AG04450 (cell line): ENCODE data around the gene GPM6B. TPM values are rescaled to one million over a fixed set of nuclear protein-coding genes. Genes with fewer than 3 reads are reported as not detected.

Experiments
- CTCF ChIA-PET: fragments of 300-600, 350-600 bp; formaldehyde crosslinking; extraction: SDS; loops from one replicate; lab custom pipeline; 2022; ENCODE audit warnings: antibody characterized with exemption, inconsistent platforms; lab: Charles Lee
- POLR2A ChIA-PET: fragments of 350-600 bp; formaldehyde crosslinking; extraction: SDS; loops from one replicate; lab custom pipeline; 2021; ENCODE audit warnings: antibody characterized with exemption, inconsistent platforms; lab: Yijun Ruan, JAX
- DNase-seq: peaks from one replicate; pipeline ENCODE4 v3.0.0-alpha.2; 2011; ENCODE audit warnings: low read depth, low spot score
- H3K27ac ChIP-seq: one replicate; pipeline ENCODE4 v1.5.1; 2012; ENCODE audit warnings: low read depth, low read length, control low read depth
- H3K27me3 ChIP-seq: one replicate; pipeline ENCODE4 v1.6.0; 2012; ENCODE audit warnings: low read length; ENCODE audit not compliant: control insufficient read depth, insufficient read depth
- H3K4me3 ChIP-seq: 2 replicates; pipeline ENCODE4 v1.5.1; 2011; ENCODE audit warnings: mild to moderate bottlenecking, low read depth, low read length, control low read depth
- H3K9me3 ChIP-seq: 2 replicates; pipeline ENCODE4 v1.5.1; 2012; ENCODE audit warnings: low read length; ENCODE audit not compliant: control insufficient read depth, insufficient read depth
- polyA plus RNA-seq: library from polyadenylated mRNA; depleted of rRNA; stranded (reverse); fragments of >200 nt; gene quantifications from 2 replicates; pipeline ENCODE4 v1.2.3, GENCODE V29; 2011
- TF ChIP-seq, protein P1 (sequence below): IDR thresholded peaks from 2 replicates; pipeline ENCODE4 v1.5.1; 2011; ENCODE audit warnings: low read depth, low read length, control low read depth, inconsistent platforms

The GPM6B gene
- polyA plus RNA-seq, 1 experiment: 0.67 TPM

DNA sequence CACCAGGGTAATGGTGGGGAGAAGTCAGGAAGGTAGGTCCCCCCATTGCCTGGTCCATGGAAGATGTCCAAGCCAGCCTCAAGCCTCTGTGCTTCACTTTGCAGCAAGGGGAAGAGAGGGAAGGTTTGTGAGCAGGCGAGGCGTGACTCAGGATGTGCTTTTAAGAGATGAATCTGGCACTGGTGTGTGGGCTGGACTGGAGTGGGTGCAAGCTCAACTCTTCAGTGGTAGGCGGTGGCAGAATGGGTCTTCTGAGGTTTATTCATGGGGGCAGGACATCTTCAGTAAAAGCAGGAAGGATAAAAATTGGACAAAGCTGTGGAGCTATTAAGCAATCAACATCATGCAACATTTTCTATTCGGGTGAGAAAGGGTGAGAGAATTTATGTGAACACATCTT lies 19.4 kb downstream of the GPM6B start:
- Histone ChIP-seq H3K27ac (no peak overlapping the region), H3K4me3 (no peak overlapping the region), H3K27me3 (no peaks in the 10 kb centered on the region), H3K9me3 (no peaks in the 10 kb centered on the region)
- TF ChIP-seq, protein P1, sequence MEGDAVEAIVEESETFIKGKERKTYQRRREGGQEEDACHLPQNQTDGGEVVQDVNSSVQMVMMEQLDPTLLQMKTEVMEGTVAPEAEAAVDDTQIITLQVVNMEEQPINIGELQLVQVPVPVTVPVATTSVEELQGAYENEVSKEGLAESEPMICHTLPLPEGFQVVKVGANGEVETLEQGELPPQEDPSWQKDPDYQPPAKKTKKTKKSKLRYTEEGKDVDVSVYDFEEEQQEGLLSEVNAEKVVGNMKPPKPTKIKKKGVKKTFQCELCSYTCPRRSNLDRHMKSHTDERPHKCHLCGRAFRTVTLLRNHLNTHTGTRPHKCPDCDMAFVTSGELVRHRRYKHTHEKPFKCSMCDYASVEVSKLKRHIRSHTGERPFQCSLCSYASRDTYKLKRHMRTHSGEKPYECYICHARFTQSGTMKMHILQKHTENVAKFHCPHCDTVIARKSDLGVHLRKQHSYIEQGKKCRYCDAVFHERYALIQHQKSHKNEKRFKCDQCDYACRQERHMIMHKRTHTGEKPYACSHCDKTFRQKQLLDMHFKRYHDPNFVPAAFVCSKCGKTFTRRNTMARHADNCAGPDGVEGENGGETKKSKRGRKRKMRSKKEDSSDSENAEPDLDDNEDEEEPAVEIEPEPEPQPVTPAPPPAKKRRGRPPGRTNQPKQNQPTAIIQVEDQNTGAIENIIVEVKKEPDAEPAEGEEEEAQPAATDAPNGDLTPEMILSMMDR: no peak
- POLR2A ChIA-PET: no interaction called here
- CTCF ChIA-PET: no interaction called here
- DNase-seq: no peak

DNA sequence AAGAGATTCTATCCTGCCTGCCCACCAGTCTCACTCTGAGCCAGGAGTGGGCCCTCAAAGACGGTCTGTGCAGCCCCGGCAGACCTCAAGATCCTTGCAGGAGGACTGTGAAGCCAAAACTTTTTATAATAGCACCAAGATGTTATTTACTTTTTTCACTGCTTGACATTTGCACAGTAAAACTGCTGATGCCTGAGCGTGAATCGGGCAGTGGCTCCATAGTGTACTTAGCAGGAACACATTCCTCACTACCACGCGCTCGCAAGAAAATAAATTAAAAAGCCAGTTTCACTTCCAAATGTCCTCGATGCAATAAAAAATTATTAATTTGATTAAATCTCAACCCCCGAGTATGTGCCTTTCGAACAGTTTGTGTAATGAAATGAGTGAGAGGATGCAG lies 22.5 kb downstream of the GPM6B start:
- TF ChIP-seq, protein P1: no peak
- Histone ChIP-seq H3K27me3 (no peaks in the 10 kb centered on the region), H3K9me3 (no peaks in the 10 kb centered on the region), H3K4me3 (no peak overlapping the region), H3K27ac (no peak overlapping the region)
- no peak for DNase-seq
- ChIA-PET CTCF (interaction anchor here (0.7 kb wide), 1 partner anchor 198 kb away, joined by 4 read pairs; no protein-coding TSS in a partner anchor), POLR2A (no interaction called here)

DNA sequence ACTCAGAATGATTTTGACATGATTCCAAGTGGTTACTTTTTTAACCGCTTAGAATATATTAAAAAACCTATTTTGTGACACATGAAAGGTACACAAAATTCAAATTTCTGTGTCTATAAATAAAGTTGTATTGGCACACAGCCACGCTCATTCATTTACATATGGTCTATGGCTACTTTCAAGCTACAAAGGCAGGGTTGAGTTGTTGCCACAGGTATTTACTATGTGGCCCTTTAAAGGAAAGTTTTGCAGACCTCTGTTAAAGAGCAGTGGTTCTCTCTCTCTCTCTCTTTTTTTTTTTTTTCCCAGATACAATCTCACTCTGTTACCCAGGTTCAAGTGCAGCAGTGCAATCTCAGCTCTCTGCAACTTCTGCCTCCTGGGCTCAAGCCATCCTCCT lies 23.0 kb downstream of the GPM6B start:
- no peak overlapping the region for H3K27ac ChIP-seq
- POLR2A ChIA-PET: interaction anchor here (0.6 kb wide), 1 partner anchor 135 kb away, joined by 5 read pairs; no protein-coding TSS in a partner anchor
- H3K9me3 ChIP-seq: no peaks in the 10 kb centered on the region
- H3K4me3 ChIP-seq: no peak overlapping the region
- H3K27me3 ChIP-seq: no peaks in the 10 kb centered on the region
- CTCF ChIA-PET: interaction anchor here (0.7 kb wide), 1 partner anchor 197 kb away, joined by 4 read pairs; no protein-coding TSS in a partner anchor
- TF ChIP-seq, protein P1: no peak
- DNase-seq: no peak

DNA sequence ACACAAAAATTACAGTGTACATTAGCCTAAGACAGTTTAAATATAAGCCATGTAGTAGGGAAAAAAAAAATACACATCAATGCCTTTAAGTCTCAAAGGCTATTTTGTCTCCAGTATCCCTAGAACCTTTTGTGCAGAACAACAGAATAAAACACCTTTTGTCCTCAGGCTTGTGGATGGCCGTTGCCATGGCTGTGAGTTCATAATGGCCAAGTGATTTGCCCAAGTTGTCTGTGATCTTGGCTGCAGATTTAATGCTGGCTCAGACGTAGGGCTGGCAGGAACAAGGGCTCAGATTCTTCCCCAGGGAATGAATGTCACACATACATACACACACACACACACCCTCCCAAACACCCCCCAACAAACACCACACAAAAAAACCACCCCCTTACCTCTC lies 25.3 kb downstream of the GPM6B start:
- Histone ChIP-seq H3K4me3 (no peak overlapping the region), H3K9me3 (no peaks in the 10 kb centered on the region), H3K27ac (no peak overlapping the region), H3K27me3 (no peaks in the 10 kb centered on the region)
- TF ChIP-seq, protein P1: no peak
- POLR2A ChIA-PET: no interaction called here
- DNase-seq: no peak
- CTCF ChIA-PET: no interaction called here

DNA sequence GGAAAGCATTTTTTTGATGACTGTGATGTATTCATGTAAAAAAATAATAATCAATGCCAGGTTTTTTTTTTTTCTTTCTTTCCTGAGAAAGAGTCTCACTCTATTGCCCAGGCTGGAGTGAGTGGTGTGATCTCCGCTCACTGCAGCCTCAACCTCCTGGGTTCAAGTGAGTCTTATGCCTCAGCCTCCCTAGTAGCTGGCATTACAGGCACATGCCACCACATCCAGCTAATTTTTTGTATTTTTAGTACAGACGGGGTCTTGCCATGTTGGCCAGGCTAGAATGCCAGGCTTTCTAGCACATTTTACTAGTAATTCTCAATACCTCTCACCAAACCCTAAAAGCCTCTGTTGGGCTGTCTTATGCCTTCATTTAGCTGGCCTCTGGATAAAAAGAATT lies 25.7 kb downstream of the GPM6B start:
- no peaks in the 10 kb centered on the region for H3K9me3 ChIP-seq
- POLR2A ChIA-PET: no interaction called here
- H3K27ac ChIP-seq: no peak overlapping the region
- no peaks in the 10 kb centered on the region for H3K27me3 ChIP-seq
- TF ChIP-seq, protein P1: no peak
- CTCF ChIA-PET: no interaction called here
- no peak overlapping the region for H3K4me3 ChIP-seq
- DNase-seq: no peak
